Activated CD4-positive, alpha-beta memory T cell treated with anti-CD3 and anti-CD28 coated beads, Interleukin-2, amount 10 ng/mL, durations not matched to agents 7 days and 5 days (primary cell): ENCODE measurements around the gene YPEL2. TPM values are rescaled to one million over a fixed set of nuclear protein-coding genes. Genes with fewer than 3 reads are reported as not detected.

Experiments
- CTCF ChIA-PET: fragments of 350-600 bp; sonication (Branson Sonifier 250); formaldehyde crosslinking; loops from one replicate; lab custom pipeline; 2021; ENCODE audit warnings: antibody characterized with exemption, inconsistent platforms; lab: Charles Lee
- POLR2A ChIA-PET: fragments of 350-600 bp; sonication (Branson Sonifier 250); formaldehyde crosslinking; loops from one replicate; lab custom pipeline; 2021; ENCODE audit warnings: antibody characterized with exemption; lab: Charles Lee
- DNase-seq: peaks from one replicate; pipeline ENCODE4 v3.0.0-alpha.2; 2020
- H3K27ac Mint-ChIP-seq: one replicate; pipeline ENCODE4 v1.8.0; 2021; ENCODE audit warnings: mild to moderate bottlenecking, mixed read lengths
- H3K27me3 Mint-ChIP-seq: one replicate; pipeline ENCODE4 v1.8.0; 2021; ENCODE audit warnings: mixed read lengths
- H3K36me3 Mint-ChIP-seq: one replicate; pipeline ENCODE4 v1.8.0; 2021; ENCODE audit warnings: low read depth, mixed read lengths
- H3K4me1 Mint-ChIP-seq: one replicate; pipeline ENCODE4 v1.8.0; 2021; ENCODE audit warnings: mixed read lengths
- H3K4me3 Mint-ChIP-seq: one replicate; pipeline ENCODE4 v1.8.0; 2021; ENCODE audit warnings: mild to moderate bottlenecking, mixed read lengths
- H3K9me3 Mint-ChIP-seq: one replicate; pipeline ENCODE4 v1.8.0; 2021; ENCODE audit warnings: mixed read lengths
- total RNA-seq, 2 experiments: library from RNA; stranded (reverse); gene quantifications; one replicate each; pipeline ENCODE4 v1.2.3, GENCODE V29; 2021

The YPEL2 gene
- total RNA-seq, 2 experiments from 2014 or later, result 17.1 to 18.4 TPM

DNA sequence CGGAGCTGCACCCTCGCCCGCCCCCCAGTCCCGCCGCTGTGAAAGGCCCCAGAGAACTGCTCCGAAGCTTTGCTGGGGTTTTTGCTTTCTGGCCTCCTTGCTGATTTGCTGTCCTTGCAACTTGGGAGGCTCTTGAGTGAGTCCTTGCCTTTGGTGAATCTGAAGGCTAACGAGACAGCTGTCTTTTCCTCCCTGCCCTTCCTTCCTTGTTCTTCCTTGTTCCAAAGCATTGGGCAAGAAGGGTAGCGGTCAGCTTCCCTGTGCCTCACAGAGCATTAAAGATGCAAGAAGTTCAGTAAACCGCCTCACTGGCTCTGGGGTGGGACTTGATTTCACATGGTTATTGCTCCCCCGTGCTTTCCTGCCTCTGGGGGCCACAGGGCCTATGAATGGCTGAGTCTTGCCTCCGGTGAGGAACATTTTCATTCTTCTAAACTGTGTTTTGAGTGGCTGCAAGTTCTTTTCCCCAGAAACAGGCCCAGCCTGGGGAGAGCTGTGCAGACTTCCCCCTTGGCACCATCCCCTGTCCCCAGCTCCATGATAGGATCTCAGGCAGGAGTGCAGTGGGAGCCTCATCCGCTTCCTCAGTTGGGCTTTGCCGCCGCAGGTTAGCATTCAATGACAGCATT is 1.4 kb downstream of the YPEL2 start:
- Mint-ChIP-seq H3K4me1 (peaks cover 56% of the 10 kb centered on the region), H3K27me3 (no peaks in the 10 kb centered on the region), H3K36me3 (peaks cover 2% of the 10 kb centered on the region), H3K4me3 (peak overlapping the region; percentile 85), H3K27ac (peak overlapping the region; percentile 70), H3K9me3 (no peaks in the 10 kb centered on the region)
- POLR2A ChIA-PET, result interaction anchor here (0.6 to 2.5 kb wide), 12 partner anchors 10 to 453 kb away, joined by 3 to 39 read pairs (median 4); no protein-coding TSS in a partner anchor
- peak; percentile 26 for DNase-seq
- CTCF ChIA-PET, result interaction anchor here (0.9 to 6.2 kb wide), 6 partner anchors 9 to 107 kb away, joined by 3 to 187 read pairs (median 4); no protein-coding TSS in a partner anchor

- peaks cover 48% of the 10 kb centered on the region for H3K4me1 Mint-ChIP-seq
- CTCF ChIA-PET, result interaction anchor here (6.2 kb wide), 1 partner anchor 106 kb away, joined by 187 read pairs; no protein-coding TSS in a partner anchor
- DNase-seq, result no peak
- H3K27me3 Mint-ChIP-seq, result no peaks in the 10 kb centered on the region
- H3K9me3 Mint-ChIP-seq, result no peaks in the 10 kb centered on the region
- no peak overlapping the region for H3K27ac Mint-ChIP-seq
- POLR2A ChIA-PET, result interaction anchor here (2.1 to 2.5 kb wide), 2 partner anchors 27 to 108 kb away, joined by 4 to 39 read pairs; no protein-coding TSS in a partner anchor
- peak overlapping the region; percentile 85 for H3K4me3 Mint-ChIP-seq
- peaks cover 2% of the 10 kb centered on the region for H3K36me3 Mint-ChIP-seq
Observed at GRCh38 chr17:59333836-59334235, 2.4 kb downstream of the YPEL2 start.

DNA sequence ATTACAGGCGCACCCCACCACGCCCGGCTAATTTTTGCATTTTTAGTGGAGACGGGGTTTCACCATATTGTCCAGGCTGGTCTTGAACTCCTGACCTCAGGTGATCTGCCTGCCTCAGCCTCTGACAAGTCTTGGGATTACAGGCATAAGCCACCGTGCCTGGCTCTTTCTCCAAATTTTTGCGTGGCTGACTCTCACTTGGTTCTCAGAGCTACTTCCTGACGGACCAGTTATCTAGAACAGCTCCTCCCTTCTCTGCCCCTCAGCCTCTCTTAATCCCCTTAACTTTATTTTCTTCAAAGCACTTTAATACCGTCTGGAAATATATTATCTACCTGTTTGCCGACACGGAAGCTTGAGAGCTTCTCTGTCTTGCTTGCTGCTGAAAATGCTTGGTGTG is 4.2 kb downstream of the YPEL2 start:
- DNase-seq, result no peak
- H3K27me3 Mint-ChIP-seq, result no peaks in the 10 kb centered on the region
- peaks cover 2% of the 10 kb centered on the region for H3K36me3 Mint-ChIP-seq
- no peak overlapping the region for H3K27ac Mint-ChIP-seq
- peaks cover 30% of the 10 kb centered on the region for H3K4me1 Mint-ChIP-seq
- ChIA-PET CTCF (interaction anchor here (1.0 to 2.2 kb wide), 2 partner anchors 19 to 104 kb away, joined by 4 read pairs; no protein-coding TSS in a partner anchor), POLR2A (interaction anchor here (0.7 to 1.2 kb wide), 2 partner anchors 27 to 106 kb away, joined by 4 to 7 read pairs; no protein-coding TSS in a partner anchor)
- H3K4me3 Mint-ChIP-seq, result no peak overlapping the region
- H3K9me3 Mint-ChIP-seq, result no peaks in the 10 kb centered on the region

DNA sequence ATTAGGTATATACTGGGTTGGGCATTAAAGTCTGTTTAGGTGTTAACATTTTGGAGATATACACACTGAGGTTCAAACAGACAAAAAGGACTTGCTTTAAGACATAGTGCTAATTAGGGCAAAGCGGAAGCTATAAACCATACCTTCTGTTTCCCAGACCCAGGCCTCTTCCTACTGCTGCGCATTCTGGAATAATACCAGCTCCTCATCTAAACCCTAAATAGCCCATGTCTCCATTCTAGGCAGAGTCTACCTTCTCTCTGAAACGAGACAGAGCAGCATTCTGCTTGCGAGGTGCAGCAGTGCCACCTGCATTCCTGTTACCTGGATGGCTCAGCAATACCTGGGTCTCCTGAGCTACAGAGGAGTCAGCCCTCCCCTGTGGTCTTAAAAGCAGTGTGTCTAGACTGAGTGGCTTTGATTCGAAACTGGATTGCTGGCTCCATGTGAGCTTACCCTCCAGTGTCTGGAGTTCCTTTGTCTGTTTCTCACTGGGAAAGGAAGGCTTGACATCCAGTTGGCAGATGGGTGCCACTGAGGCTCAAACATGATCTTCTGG is 6.4 kb downstream of the YPEL2 start:
- Mint-ChIP-seq H3K36me3 (peaks cover 1% of the 10 kb centered on the region), H3K4me3 (no peak overlapping the region), H3K27ac (no peak overlapping the region), H3K4me1 (peaks cover 39% of the 10 kb centered on the region), H3K9me3 (no peaks in the 10 kb centered on the region), H3K27me3 (no peaks in the 10 kb centered on the region)
- ChIA-PET POLR2A (interaction anchor here (1.0 to 2.4 kb wide), 2 partner anchors 24 to 740 kb away, joined by 3 to 8 read pairs; no protein-coding TSS in a partner anchor), CTCF (no interaction called here)
- DNase-seq, result no peak

DNA sequence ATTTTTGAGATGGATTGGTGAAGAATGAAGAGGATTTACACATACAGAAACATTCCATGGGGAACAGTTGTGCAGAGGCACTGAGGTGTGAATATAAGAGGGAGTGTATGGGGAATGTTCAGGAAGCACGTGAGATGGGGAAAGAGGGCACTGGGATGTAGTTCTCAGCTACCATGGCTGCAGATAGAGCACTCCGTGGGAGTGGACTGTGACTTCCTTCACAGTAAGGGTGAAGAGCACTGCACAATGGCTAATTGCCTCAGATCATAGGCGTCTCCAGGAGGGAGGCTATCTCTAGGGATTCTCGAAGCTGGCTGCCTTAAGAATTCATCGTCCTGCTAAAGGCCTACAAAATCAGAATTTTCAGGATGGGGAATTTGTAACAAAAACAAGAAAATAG is 7.0 kb downstream of the YPEL2 start:
- no peak overlapping the region for H3K4me3 Mint-ChIP-seq
- no peak for DNase-seq
- ChIA-PET POLR2A (interaction anchor here (1.0 to 2.4 kb wide), 2 partner anchors 24 to 740 kb away, joined by 3 to 8 read pairs; no protein-coding TSS in a partner anchor), CTCF (interaction anchor here (1.5 kb wide), 1 partner anchor 9 kb away, joined by 6 read pairs; no protein-coding TSS in a partner anchor)
- H3K9me3 Mint-ChIP-seq, result no peaks in the 10 kb centered on the region
- no peaks in the 10 kb centered on the region for H3K36me3 Mint-ChIP-seq
- H3K4me1 Mint-ChIP-seq, result peaks cover 39% of the 10 kb centered on the region
- no peak overlapping the region for H3K27ac Mint-ChIP-seq
- H3K27me3 Mint-ChIP-seq, result no peaks in the 10 kb centered on the region

- POLR2A ChIA-PET, result interaction anchor here (1.6 to 2.4 kb wide), 3 partner anchors 9 to 38 kb away, joined by 4 to 12 read pairs (median 9); no protein-coding TSS in a partner anchor
- Mint-ChIP-seq H3K4me3 (no peak overlapping the region), H3K36me3 (no peaks in the 10 kb centered on the region), H3K27me3 (no peaks in the 10 kb centered on the region), H3K9me3 (no peaks in the 10 kb centered on the region), H3K27ac (no peak overlapping the region), H3K4me1 (peaks cover 33% of the 10 kb centered on the region)
- no peak for DNase-seq
- CTCF ChIA-PET, result interaction anchor here (1.6 kb wide), 1 partner anchor 9 kb away, joined by 5 read pairs; no protein-coding TSS in a partner anchor
Observed at GRCh38 chr17:59341922-59342321, 10.5 kb downstream of the YPEL2 start.

DNA sequence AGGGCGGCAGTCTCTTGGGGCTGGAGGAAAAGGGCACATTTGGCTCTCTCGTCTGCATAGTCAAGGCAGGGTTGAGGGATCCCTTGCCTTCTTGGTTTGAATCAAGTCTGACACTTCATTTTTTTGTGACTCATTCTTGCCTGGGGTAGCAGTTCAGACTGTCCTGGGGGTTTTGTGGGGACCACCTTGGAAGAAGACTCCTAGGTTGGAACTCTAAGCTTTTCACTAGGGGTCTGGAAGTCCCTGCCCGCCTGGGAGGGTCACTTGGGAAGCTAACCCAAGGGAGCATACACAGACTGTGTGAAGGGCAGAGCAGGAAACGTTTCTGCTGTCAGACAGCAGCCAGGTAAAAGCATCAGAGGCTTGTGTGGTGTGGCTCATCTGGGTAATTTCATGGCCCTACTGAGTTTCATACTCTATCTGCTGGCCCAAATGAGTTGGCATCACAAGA is 11.3 kb downstream of the YPEL2 start:
- Mint-ChIP-seq H3K36me3 (no peaks in the 10 kb centered on the region), H3K4me1 (peaks cover 33% of the 10 kb centered on the region), H3K27ac (peak overlapping the region; percentile 71), H3K4me3 (no peak overlapping the region), H3K9me3 (no peaks in the 10 kb centered on the region), H3K27me3 (no peaks in the 10 kb centered on the region)
- ChIA-PET POLR2A (interaction anchor here (0.8 to 2.4 kb wide), 6 partner anchors 10 to 84 kb away, joined by 3 to 12 read pairs (median 4); no protein-coding TSS in a partner anchor), CTCF (interaction anchor here (0.5 to 1.6 kb wide), 3 partner anchors 10 to 787 kb away, joined by 3 to 5 read pairs (median 3); no protein-coding TSS in a partner anchor)
- peak; percentile 29 for DNase-seq

DNA sequence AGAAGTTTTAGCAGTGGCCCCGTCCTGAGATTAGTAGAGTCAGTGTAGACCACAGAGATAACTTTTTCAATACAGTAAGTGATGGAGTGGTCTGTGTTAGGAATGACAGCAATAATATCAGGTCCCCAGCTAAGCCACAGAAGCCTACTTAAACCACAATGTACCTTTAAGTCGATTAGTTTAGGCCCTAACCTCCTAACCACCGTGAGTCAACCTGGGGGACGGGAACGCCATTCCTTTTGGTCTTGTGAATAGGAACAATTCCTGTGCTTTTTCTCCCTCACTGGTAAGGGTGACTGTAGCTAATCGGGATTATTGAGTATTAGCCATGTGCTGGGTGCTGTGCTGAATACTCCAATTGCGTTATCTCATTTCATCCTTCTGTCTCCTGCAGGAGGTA is 14.0 kb downstream of the YPEL2 start:
- no peak overlapping the region for H3K27ac Mint-ChIP-seq
- DNase-seq, result no peak
- H3K9me3 Mint-ChIP-seq, result no peaks in the 10 kb centered on the region
- H3K4me1 Mint-ChIP-seq, result peaks cover 33% of the 10 kb centered on the region
- no peaks in the 10 kb centered on the region for H3K27me3 Mint-ChIP-seq
- H3K36me3 Mint-ChIP-seq, result no peaks in the 10 kb centered on the region
- CTCF ChIA-PET, result no interaction called here
- POLR2A ChIA-PET, result interaction anchor here (1.1 kb wide), 1 partner anchor 10 kb away, joined by 3 read pairs; no protein-coding TSS in a partner anchor
- H3K4me3 Mint-ChIP-seq, result no peak overlapping the region

- no peak overlapping the region for H3K27ac Mint-ChIP-seq
- peaks cover 33% of the 10 kb centered on the region for H3K4me1 Mint-ChIP-seq
- H3K4me3 Mint-ChIP-seq, result no peak overlapping the region
- ChIA-PET CTCF (no interaction called here), POLR2A (interaction anchor here (1.1 kb wide), 1 partner anchor 9 kb away, joined by 3 read pairs; no protein-coding TSS in a partner anchor)
- H3K27me3 Mint-ChIP-seq, result no peaks in the 10 kb centered on the region
- no peaks in the 10 kb centered on the region for H3K36me3 Mint-ChIP-seq
- no peak for DNase-seq
- H3K9me3 Mint-ChIP-seq, result no peaks in the 10 kb centered on the region
Observed at GRCh38 chr17:59346341-59346740, 14.9 kb downstream of the YPEL2 start.

GRCh38 chr17:59346876-59347407 is 15.5 kb downstream of the YPEL2 start:
- H3K27ac Mint-ChIP-seq, result no peak overlapping the region
- ChIA-PET CTCF (no interaction called here), POLR2A (no interaction called here)

GRCh38 chr17:59347975-59348391 is 16.5 kb downstream of the YPEL2 start:
- H3K36me3 Mint-ChIP-seq, result peaks cover under 1% of the 10 kb centered on the region
- H3K4me3 Mint-ChIP-seq, result no peak overlapping the region
- no peak for DNase-seq
- no peak overlapping the region for H3K27ac Mint-ChIP-seq
- H3K27me3 Mint-ChIP-seq, result no peaks in the 10 kb centered on the region
- ChIA-PET CTCF (interaction anchor here (0.6 to 1.2 kb wide), 2 partner anchors 10 to 94 kb away, joined by 3 to 4 read pairs; no protein-coding TSS in a partner anchor), POLR2A (no interaction called here)
- H3K9me3 Mint-ChIP-seq, result no peaks in the 10 kb centered on the region
- H3K4me1 Mint-ChIP-seq, result peaks cover 36% of the 10 kb centered on the region

More at GRCh38 chr17:59346876-59347407, 15.5 kb downstream of the YPEL2 start:
- peaks cover 36% of the 10 kb centered on the region for H3K4me1 Mint-ChIP-seq
- DNase-seq, result no peak
- H3K4me3 Mint-ChIP-seq, result no peak overlapping the region
- H3K27me3 Mint-ChIP-seq, result no peaks in the 10 kb centered on the region
- H3K36me3 Mint-ChIP-seq, result no peaks in the 10 kb centered on the region
- no peaks in the 10 kb centered on the region for H3K9me3 Mint-ChIP-seq

DNA sequence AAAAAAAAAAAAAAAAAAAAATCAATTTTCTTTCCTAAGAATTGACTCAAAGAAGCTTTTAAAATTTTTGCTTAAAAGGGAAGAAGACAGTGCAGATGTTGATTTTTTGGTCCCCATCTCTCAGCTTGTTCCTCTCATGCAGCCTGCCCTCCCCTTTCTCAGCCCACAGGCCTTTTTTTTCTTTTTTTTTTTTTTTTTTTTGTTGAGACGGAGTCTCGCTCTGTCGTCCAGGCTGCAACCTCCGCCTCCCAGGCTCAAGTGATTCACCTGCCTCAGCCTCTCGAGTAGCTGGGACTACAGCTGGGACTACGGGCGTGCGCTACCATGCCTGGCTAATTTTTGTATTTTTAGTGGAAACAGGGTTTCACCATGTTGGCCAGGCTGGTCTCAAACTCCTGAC is 17.7 kb downstream of the YPEL2 start:
- no peak for DNase-seq
- Mint-ChIP-seq H3K4me3 (no peak overlapping the region), H3K27me3 (no peaks in the 10 kb centered on the region), H3K27ac (no peak overlapping the region), H3K4me1 (peaks cover 36% of the 10 kb centered on the region), H3K9me3 (no peaks in the 10 kb centered on the region), H3K36me3 (peaks cover 13% of the 10 kb centered on the region)
- CTCF ChIA-PET, result interaction anchor here (0.7 to 1.2 kb wide), 4 partner anchors 9 to 212 kb away, joined by 3 to 4 read pairs (median 3); no protein-coding TSS in a partner anchor
- POLR2A ChIA-PET, result no interaction called here
